GM12873 (cell line): ENCODE data around the gene GABPA.

Source experiments
- CTCF ChIP-seq: IDR thresholded peaks from 2 replicates; pipeline ENCODE4 v1.5.1; 2012; ENCODE audit warnings: low read depth, mild to moderate bottlenecking, moderate library complexity, low read length, control low read depth; ENCODE audit not compliant: insufficient read depth; ENCODE audit errors: missing control alignments

The GABPA gene

DNA sequence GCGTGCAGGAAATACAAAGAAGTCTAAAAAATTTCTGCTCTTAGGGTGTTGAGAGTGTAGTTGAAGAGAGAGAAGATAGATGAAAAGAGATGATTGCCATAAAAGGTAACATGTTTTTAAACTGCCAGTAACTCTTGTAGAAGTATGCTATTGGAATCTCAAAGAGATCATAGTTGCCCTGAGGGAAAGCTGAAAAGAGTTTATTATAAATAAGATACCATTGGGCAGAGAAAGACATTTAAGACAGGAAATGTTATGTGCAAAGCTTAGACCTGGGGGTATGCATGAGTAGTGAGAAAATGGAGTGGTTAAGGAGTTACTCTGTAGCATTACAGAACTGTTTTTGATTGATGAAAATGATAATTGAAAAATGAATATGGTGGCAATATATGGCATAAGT, 17.6 kb downstream of the GABPA start:
- no peak for TF ChIP-seq CTCF

- TF ChIP-seq CTCF, result no peak
Observed at GRCh38 chr21:25756190-25756932, 21.6 kb downstream of the GABPA start.

DNA sequence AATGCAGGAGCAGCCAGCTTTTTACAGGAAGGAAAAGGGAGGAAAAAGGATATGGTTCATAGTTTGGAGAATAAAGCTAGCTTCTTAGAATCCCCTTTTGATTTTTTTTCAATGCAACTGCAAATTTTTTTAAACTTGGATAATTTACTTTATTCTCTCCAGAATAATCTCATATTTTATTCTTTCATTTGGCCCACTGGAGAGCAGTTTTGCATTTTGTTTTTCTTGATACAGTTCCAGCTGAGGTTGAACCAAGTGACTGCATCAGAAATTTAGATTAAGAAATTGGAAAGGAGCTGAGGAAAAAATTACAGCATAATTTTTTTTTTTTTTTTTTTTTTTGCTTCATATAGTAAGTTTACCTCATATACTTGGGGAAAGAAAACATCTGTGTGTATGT, 22.8 kb downstream of the GABPA start:
- TF ChIP-seq CTCF, result no peak

DNA sequence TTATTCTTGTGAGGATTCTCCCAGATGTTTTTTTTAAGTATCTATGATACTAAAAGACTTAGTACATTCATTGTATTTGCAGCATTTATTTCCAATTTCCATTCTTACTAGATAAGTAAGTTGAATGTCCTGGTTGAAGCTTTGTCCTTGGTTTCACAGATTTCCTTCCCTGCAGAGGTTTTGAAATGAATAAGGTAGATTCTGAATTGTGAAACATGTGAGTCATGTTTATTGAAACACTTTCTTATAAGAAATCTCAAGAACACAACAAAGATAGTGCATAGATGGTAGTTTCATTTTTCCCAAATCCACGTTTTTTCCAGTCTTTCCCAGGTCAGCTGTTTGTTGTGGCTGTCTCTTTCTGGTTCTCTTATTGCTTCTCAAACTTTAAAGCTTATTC, 24.8 kb downstream of the GABPA start:
- no peak for TF ChIP-seq CTCF

GRCh38 chr21:25760061-25760460, 25.3 kb downstream of the GABPA start:
- TF ChIP-seq CTCF, result no peak

DNA sequence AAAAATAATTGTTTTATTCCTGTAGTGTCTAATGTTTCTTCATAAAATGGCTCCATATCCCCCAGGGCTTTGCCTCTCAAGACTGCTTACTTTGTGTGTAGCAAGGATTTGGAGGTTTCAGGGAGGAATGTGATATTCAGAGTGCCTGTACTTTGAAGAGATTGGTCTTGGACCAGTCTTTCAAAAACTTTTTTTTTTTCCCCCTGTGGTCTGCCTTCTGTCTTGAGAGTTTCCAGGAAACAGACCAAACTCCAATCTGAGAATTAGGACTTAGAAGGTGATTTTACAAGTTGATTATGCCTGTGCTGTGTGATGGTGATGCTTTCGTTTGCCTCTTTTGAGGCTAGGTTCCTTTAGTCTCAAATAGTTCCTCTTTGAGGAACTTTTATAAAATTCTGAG, 25.9 kb downstream of the GABPA start:
- TF ChIP-seq CTCF, result no peak

DNA sequence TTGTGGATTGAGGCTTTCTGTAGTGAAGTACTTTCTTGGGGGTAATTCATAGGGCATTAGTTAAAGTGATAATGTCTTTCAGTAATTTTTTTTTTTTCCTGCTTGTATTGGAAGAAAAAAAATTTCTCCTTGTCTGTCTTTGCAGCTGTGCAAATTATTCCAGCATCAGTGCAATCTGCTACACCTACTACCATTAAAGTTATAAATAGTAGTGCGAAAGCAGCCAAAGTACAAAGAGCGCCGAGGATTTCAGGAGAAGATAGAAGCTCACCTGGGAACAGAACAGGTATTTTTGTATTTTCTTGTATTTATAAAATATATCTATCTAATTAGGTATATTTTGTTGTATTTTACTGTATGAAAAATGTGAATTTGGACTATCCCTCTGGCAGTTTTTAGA, 29.3 kb downstream of the GABPA start:
- no peak for TF ChIP-seq CTCF
